A549 (cell line): ENCODE measurements around the gene MAML2. TPM values are rescaled to one million over a fixed set of nuclear protein-coding genes. Genes with fewer than 3 reads are reported as not detected.
A peak's percentile ranks its signal among the peaks of the same experiment; 100 is the strongest.

ENCODE experiments used
- ATAC-seq, 2 experiments: fragments of 200-7000 bp in 1 of 2; fragments of >200 bp in 1 of 2; cut with Nextera tagmentation in 1 of 2; cut with Tn5 transposase in 1 of 2; 3 replicates each; pipeline versions ENCODE4 v1.8.0 to v1.9.1; 2018 to 2020; ENCODE audit warnings: mild to moderate bottlenecking in 1 of 2, moderate library complexity in 1 of 2
- CTCF ChIA-PET: fragments of 300-600 bp; sonication (Branson Sonifier 250); formaldehyde crosslinking; extraction: SDS; loops from one replicate; lab custom pipeline; 2021; ENCODE audit warnings: antibody characterized with exemption, inconsistent platforms; lab: Yijun Ruan, JAX
- POLR2A ChIA-PET: fragments of 350-600 bp; formaldehyde crosslinking; extraction: SDS; loops from one replicate; lab custom pipeline; 2021; ENCODE audit warnings: antibody characterized with exemption, inconsistent platforms; lab: Yijun Ruan, JAX
- DNase-seq, 2 experiments: peaks; one replicate each; pipeline versions ENCODE4 v3.0.0 to v3.0.0-alpha.2; 2011 to 2016; ENCODE audit warnings: low read depth in 1 of 2, low spot score in 1 of 2
- FAIRE-seq: peaks from 2 replicates; lab custom pipeline; 2011; peaks lifted over from hg19 to GRCh38; lab: Jason Lieb, UNC
- H3K27ac ChIP-seq, 2 experiments: fragments of >200 bp; sonication (Bioruptor Twin); formaldehyde crosslinking; 3 replicates each; pipeline ENCODE4 v1.5.1; 2016 to 2017
- H3K4me1 ChIP-seq: fragments of >200 bp; sonication (Bioruptor Twin); formaldehyde crosslinking; 3 replicates; pipeline ENCODE4 v1.6.1; 2016
- H3K4me2 ChIP-seq: fragments of >200 bp; sonication (Bioruptor Twin); formaldehyde crosslinking; 3 replicates; pipeline ENCODE4 v1.6.1; 2016
- H3K4me3 ChIP-seq: fragments of >200 bp; sonication (Bioruptor Twin); formaldehyde crosslinking; 3 replicates; pipeline ENCODE4 v1.5.1; 2016
- H3K9me3 ChIP-seq: fragments of >200 bp; sonication (Bioruptor Twin); formaldehyde crosslinking; 3 replicates; pipeline ENCODE4 v1.6.1; 2016
- ATOH8 ChIP-seq: fragments of 250-450 bp; sonication (Bioruptor Pico); IDR thresholded peaks from 2 replicates; pipeline ENCODE4 v1.5.0; 2020; ENCODE audit warnings: low read depth, mild to moderate bottlenecking, moderate library complexity
- BCL3 ChIP-seq: fragments of >200 bp; sonication (Bioruptor Twin); formaldehyde crosslinking; IDR thresholded peaks from 3 replicates; pipeline ENCODE4 v1.6.1; 2016
- CBX2 ChIP-seq: fragments of 200-600 bp; sonication (generic); IDR thresholded peaks from 2 replicates; pipeline ENCODE4 v1.6.1; 2016; ENCODE audit warnings: low read depth, mild to moderate bottlenecking, borderline replicate concordance
- CHD4 ChIP-seq: fragments of 200-600 bp; sonication (generic); IDR thresholded peaks from 2 replicates; pipeline ENCODE4 v1.6.1; 2016; ENCODE audit warnings: antibody characterized with exemption, mild to moderate bottlenecking, borderline replicate concordance
- EHMT2 ChIP-seq: fragments of 200-600 bp; sonication (generic); IDR thresholded peaks from 2 replicates; pipeline ENCODE4 v1.6.1; 2016; ENCODE audit warnings: antibody characterized with exemption, low read depth, mild to moderate bottlenecking, moderate library complexity
- EP300 ChIP-seq, 2 experiments: fragments of >200 bp; sonication (Bioruptor Twin); formaldehyde crosslinking; IDR thresholded peaks; 2 replicates in 1 of 2; 3 replicates in 1 of 2; pipeline ENCODE4 v1.6.1; 2016 to 2017
- ESRRA ChIP-seq: fragments of 150-350 bp; IDR thresholded peaks from 2 replicates; pipeline ENCODE4 v1.6.1; 2014; ENCODE audit warnings: mild to moderate bottlenecking, low read length, borderline replicate concordance
- FOSL2 ChIP-seq, 2 experiments: fragments of 450-650 bp in 1 of 2; fragments of >200 bp in 1 of 2; sonication (Bioruptor Twin) in 1 of 2; formaldehyde crosslinking; IDR thresholded peaks; 2 replicates each; pipeline versions ENCODE4 v1.5.0 to v1.6.1; 2016 to 2020; ENCODE audit warnings: mild to moderate bottlenecking in 1 of 2, moderate library complexity in 1 of 2
- GATA3 ChIP-seq: IDR thresholded peaks from 2 replicates; pipeline ENCODE4 v1.6.1; 2012; ENCODE audit warnings: borderline replicate concordance
- HES2 ChIP-seq: fragments of >200 bp; sonication (Bioruptor Twin); formaldehyde crosslinking; IDR thresholded peaks from 2 replicates; pipeline ENCODE4 v1.6.1; 2016
- HEYL ChIP-seq: fragments of 250-450 bp; sonication (Bioruptor Pico); IDR thresholded peaks from 2 replicates; pipeline ENCODE4 v1.8.0; 2021; ENCODE audit warnings: mild to moderate bottlenecking, moderate library complexity
- HOXB5 ChIP-seq: fragments of 250-450 bp; sonication (Bioruptor Pico); IDR thresholded peaks from 2 replicates; pipeline ENCODE4 v1.5.0; 2020; ENCODE audit warnings: mild to moderate bottlenecking, moderate library complexity
- JUNB ChIP-seq: fragments of >200 bp; sonication (Bioruptor Twin); formaldehyde crosslinking; IDR thresholded peaks from 2 replicates; pipeline ENCODE4 v1.6.1; 2016
- KDM1A ChIP-seq: fragments of 200-600 bp; sonication (generic); IDR thresholded peaks from 2 replicates; pipeline ENCODE4 v1.6.1; 2016; ENCODE audit warnings: low read depth, mild to moderate bottlenecking
- KDM5A ChIP-seq: fragments of 200-600 bp; sonication (generic); IDR thresholded peaks from 2 replicates; pipeline ENCODE4 v1.6.1; 2016; ENCODE audit warnings: antibody characterized with exemption, mild to moderate bottlenecking
- MAFK ChIP-seq: fragments of 450-650 bp; IDR thresholded peaks from 2 replicates; pipeline ENCODE4 v1.6.1; 2014; ENCODE audit not compliant: partially characterized antibody
- MAX ChIP-seq: IDR thresholded peaks from 2 replicates; pipeline ENCODE4 v1.6.1; 2012
- NR3C1 ChIP-seq: fragments of >200 bp; sonication (Bioruptor Twin); formaldehyde crosslinking; IDR thresholded peaks from 3 replicates; pipeline ENCODE4 v1.6.1; 2017
- PBX3 ChIP-seq: IDR thresholded peaks from 2 replicates; pipeline ENCODE4 v1.6.1; 2012
- RARB ChIP-seq: fragments of 250-450 bp; sonication (Bioruptor Pico); IDR thresholded peaks from 2 replicates; pipeline ENCODE4 v1.8.0; 2021; ENCODE audit warnings: mild to moderate bottlenecking, moderate library complexity
- REST ChIP-seq: fragments of 200-600 bp; sonication (generic); IDR thresholded peaks from 2 replicates; pipeline ENCODE4 v1.6.1; 2016; ENCODE audit warnings: antibody characterized with exemption, mild to moderate bottlenecking, moderate library complexity
- RFX5 ChIP-seq: fragments of 450-650 bp; IDR thresholded peaks from 2 replicates; pipeline ENCODE4 v1.7.1; 2014; ENCODE audit warnings: antibody characterized with exemption, mild to moderate bottlenecking, moderate library complexity
- SMC3 ChIP-seq: fragments of >200 bp; sonication (Bioruptor Twin); formaldehyde crosslinking; IDR thresholded peaks from 3 replicates; pipeline ENCODE4 v1.6.1; 2018; ENCODE audit warnings: inconsistent platforms
- TP53 ChIP-seq: fragments of 250-450 bp; sonication (Bioruptor Pico); IDR thresholded peaks from 2 replicates; pipeline ENCODE4 v1.5.0; 2021; ENCODE audit warnings: mild to moderate bottlenecking, moderate library complexity
- ZNF302 ChIP-seq: fragments of 250-450 bp; sonication (Bioruptor Pico); IDR thresholded peaks from 2 replicates; pipeline ENCODE4 v1.9.0; 2021; ENCODE audit warnings: inconsistent platforms, mild to moderate bottlenecking, moderate library complexity
- WGBS: methylation state at CpG from one replicate; pipeline ENCODE4 v1.1.6; 2017; ENCODE audit errors: missing lambda C conversion rate; 5-methylcytosine and 5-hydroxymethylcytosine counted together
- polyA plus RNA-seq, 4 experiments: library from polyadenylated mRNA; depleted of rRNA in 3 of 4; stranded (reverse); fragments of >200 nt; fragmentation: RNase III in 1 of 4; extraction: RNeasy Plus Mini Kit Qiagen cat#74134 plus additional on column Dnase treatment in 1 of 4; gene quantifications; 2 replicates in 3 of 4; 3 replicates in 1 of 4; pipeline ENCODE4 v1.2.3, GENCODE V29; 2011 to 2017

MAML2 gene
- polyA plus RNA-seq, 2 of the 4 experiments (the other 2 are of a cell fraction), result 1.5 to 2.5 TPM

GRCh38 chr11:96215826-96216225 is 127.2 kb downstream of the MAML2 start:
- no peak for DNase-seq

GRCh38 chr11:96215110-96215782 is 127.7 kb downstream of the MAML2 start:
- no peak overlapping the region for H3K4me3 ChIP-seq
- POLR2A ChIA-PET, result interaction anchor here (0.6 kb wide), 1 partner anchor 26 kb away, joined by 3 read pairs; no protein-coding TSS in a partner anchor
- H3K4me1 ChIP-seq, result peaks cover 57% of the 10 kb centered on the region
- no peaks in the 10 kb centered on the region for H3K9me3 ChIP-seq
- H3K4me2 ChIP-seq, result peak overlapping the region; percentile 34; the same call in 2 of the 3 replicates
- TF ChIP-seq HEYL (CRISPR knock-in tag) (no peak), MAFK (no peak), NR3C1 (no peak), REST (no peak), PBX3 (no peak), KDM1A (no peak), HES2 (no peak), MAX (no peak), ESRRA (no peak), ATOH8 (no peak), RARB (no peak), ZNF302 (CRISPR knock-in tag) (no peak), EHMT2 (no peak), TP53 (CRISPR knock-in tag) (no peak), RFX5 (no peak), HOXB5 (CRISPR knock-in tag) (no peak), SMC3 (no peak), CBX2 (no peak), BCL3 (no peak)
- H3K27ac ChIP-seq, result peak overlapping the region; percentile 58 to 67; a peak in 5 of 6 replicates
- ATAC-seq (peak; percentile 39 to 50; a peak in 3 of 6 replicates), FAIRE-seq (no peak), DNase-seq (peak in 1 of 2 experiments; percentile 18)
- WGBS, result 67% methylated on average over 7 of the region's 7 CpGs
- CTCF ChIA-PET, result no interaction called here

More at GRCh38 chr11:96215826-96216225, 127.2 kb downstream of the MAML2 start:
- TF ChIP-seq GATA3 (no peak), JUNB (no peak), HEYL (CRISPR knock-in tag) (no peak), KDM5A (no peak), BCL3 (no peak), NR3C1 (no peak), EP300 (IDR thresholded peaks at IDR 0.05) (no peak), FOSL2 (IDR thresholded peaks at IDR 0.05) (no peak), FOSL2 (CRISPR knock-in tag; IDR thresholded peaks at IDR 0.05) (no peak), CHD4 (no peak), RFX5 (no peak)
- TF ChIP-seq, all 56 proteins: peak for 0
- CTCF ChIA-PET, result interaction anchor here (1.0 kb wide), 1 partner anchor 24 kb away, joined by 3 read pairs; no protein-coding TSS in a partner anchor
- ATAC-seq (no peak), FAIRE-seq (no peak)
- no peak overlapping the region for H3K4me3 ChIP-seq
- no peaks in the 10 kb centered on the region for H3K9me3 ChIP-seq
- 0 out of 3 replicates have a peak overlapping the region, but pooled peaks have one; percentile 34 for H3K4me2 ChIP-seq
- POLR2A ChIA-PET, result interaction anchor here (0.6 kb wide), 1 partner anchor 27 kb away, joined by 3 read pairs; no protein-coding TSS in a partner anchor
- peaks cover 59% of the 10 kb centered on the region for H3K4me1 ChIP-seq
- peak overlapping the region; percentile 58 to 67; a peak in 5 of 6 replicates for H3K27ac ChIP-seq
